Body of pancreas (tissue), 4 donors: ENCODE measurements around the gene CRYBB1. TPM values are rescaled to one million over a fixed set of nuclear protein-coding genes. Genes with fewer than 3 reads are reported as not detected.

Source experiments
- ATAC-seq: fragments of 150-250 bp; one replicate; pipeline ENCODE4 v1.9.1; 2016
- DNase-seq, 4 donors: peaks; one replicate each; pipeline ENCODE4 v3.0.0-alpha.2; 2019
- H3K27ac ChIP-seq, 4 donors: fragments of 200-600 bp; sonication (generic); 1 replicate in 3 of 4; 2 replicates in 1 of 4; pipeline versions ENCODE4 v1.5.1 to v1.6.1; 2016 to 2019; ENCODE audit warnings: mild to moderate bottlenecking in 1 of 4, mixed read lengths in 1 of 4, moderate library complexity in 1 of 4
- H3K27me3 ChIP-seq, 2 donors: fragments of 200-600 bp; sonication (generic); one replicate each; pipeline ENCODE4 v1.6.0; 2016; ENCODE audit warnings: mild to moderate bottlenecking in 1 of 2
- H3K36me3 ChIP-seq, 2 donors: fragments of 200-600 bp; sonication (generic); replicated peaks in 1 of 2; 2 replicates each; pipeline ENCODE4 v1.5.1; 2016; ENCODE audit warnings: low read depth in 2 of 2; ENCODE audit not compliant: insufficient read depth in 1 of 2
- H3K4me1 ChIP-seq: fragments of 200-600 bp; sonication (generic); one replicate; pipeline ENCODE4 v1.6.0; 2016
- H3K4me3 ChIP-seq, 2 donors: fragments of 200-600 bp; sonication (generic); 1 replicate in 1 of 2; 2 replicates in 1 of 2; pipeline ENCODE4 v1.5.1; 2016 to 2019
- H3K9me3 ChIP-seq, 3 donors: fragments of 200-600 bp; sonication (generic); 1 replicate in 2 of 3; 2 replicates in 1 of 3; pipeline ENCODE4 v1.5.1; 2016
- CTCF ChIP-seq, 7 experiments: fragments of 450-650 bp in 4 of 7; fragments of 200-600 bp in 3 of 7; sonication (generic) in 3 of 7; IDR thresholded peaks; one replicate each; pipeline ENCODE4 v1.5.1; 2016 to 2019; ENCODE audit warnings: antibody characterized with exemption in 7 of 7
- POLR2A ChIP-seq, 3 donors: fragments of 450-650 bp; IDR thresholded peaks; one replicate each; pipeline ENCODE4 v1.6.1; 2016; ENCODE audit warnings: antibody characterized with exemption in 3 of 3, mild to moderate bottlenecking in 2 of 3
- WGBS, 2 donors: methylation state at CpG; one replicate each; pipeline ENCODE4 v1.1.5; 2017; 5-methylcytosine and 5-hydroxymethylcytosine counted together
- intact Hi-C: fragments of 100-400 bp; cut with DNase I; formaldehyde crosslinking; loops from one replicate; pipeline ENCODE4 v1.15.1; 2023
- total RNA-seq, 2 donors: library from RNA; depleted of rRNA; stranded (reverse); fragments of >200 nt; gene quantifications; one replicate each; pipeline ENCODE4 v1.1.0, GENCODE V29; 2016

Gene CRYBB1
- total RNA-seq, 2 donors from 2014 or later = 0.52 TPM; not detected in 1

GRCh38 chr22:26602127-26602526 lies 15.7 kb downstream of the CRYBB1 start:
- no peak for TF ChIP-seq POLR2A (IDR thresholded peaks at IDR 0.05)
- TF ChIP-seq CTCF (IDR thresholded peaks at IDR 0.05) = no peak
- intact Hi-C loops = no loop called here
- Histone ChIP-seq H3K4me3 (no peak overlapping the region), H3K9me3 (no peaks in the 10 kb centered on the region), H3K27me3 (no peaks in the 10 kb centered on the region), H3K4me1 (peaks cover 8% of the 10 kb centered on the region), H3K36me3 (no peaks in the 10 kb centered on the region), H3K27ac (no peak overlapping the region)
- ATAC-seq (no peak), DNase-seq (no peak)
- 69 to 81% methylated on average over 4 of the region's 4 CpGs for WGBS, 2 donors

GRCh38 chr22:26601726-26602125 lies 16.1 kb downstream of the CRYBB1 start:
- intact Hi-C loops = no loop called here
- Histone ChIP-seq H3K27ac (no peak overlapping the region), H3K4me3 (no peak overlapping the region), H3K4me1 (peaks cover 8% of the 10 kb centered on the region), H3K27me3 (no peaks in the 10 kb centered on the region), H3K36me3 (no peaks in the 10 kb centered on the region), H3K9me3 (no peaks in the 10 kb centered on the region)
- TF ChIP-seq CTCF (IDR thresholded peaks at IDR 0.05) (no peak), POLR2A (IDR thresholded peaks at IDR 0.05) (no peak)
- ATAC-seq (no peak), DNase-seq (no peak)
- 86% methylated on average over 12 of the region's 12 CpGs for WGBS, 2 donors

- Histone ChIP-seq H3K36me3 (no peaks in the 10 kb centered on the region), H3K4me1 (peaks cover 8% of the 10 kb centered on the region), H3K27ac (no peak overlapping the region), H3K4me3 (no peak overlapping the region), H3K27me3 (no peaks in the 10 kb centered on the region), H3K9me3 (no peaks in the 10 kb centered on the region)
- WGBS, 2 donors = 80 to 81% methylated on average over 8 to 11 of the region's 11 CpGs
- intact Hi-C loops = no loop called here
- DNase-seq (no peak), ATAC-seq (no peak)
- TF ChIP-seq CTCF (IDR thresholded peaks at IDR 0.05) (no peak), POLR2A (IDR thresholded peaks at IDR 0.05) (no peak)
These were observed 18.3 kb downstream of the CRYBB1 start for GRCh38 chr22:26599505-26599904.

- no peaks in the 10 kb centered on the region for H3K9me3 ChIP-seq
- intact Hi-C loops = no loop called here
- ATAC-seq (no peak), DNase-seq (no peak)
- H3K4me3 ChIP-seq = no peak overlapping the region
- WGBS, 2 donors = 24 to 26% methylated on average over 4 of the region's 4 CpGs
- H3K36me3 ChIP-seq = no peaks in the 10 kb centered on the region
- H3K4me1 ChIP-seq = peaks cover 8% of the 10 kb centered on the region
- TF ChIP-seq POLR2A (IDR thresholded peaks at IDR 0.05) (no peak), CTCF (IDR thresholded peaks at IDR 0.05) (no peak)
- H3K27ac ChIP-seq = no peak overlapping the region
- no peaks in the 10 kb centered on the region for H3K27me3 ChIP-seq
These were observed 20.3 kb downstream of the CRYBB1 start for GRCh38 chr22:26597480-26597879.

GRCh38 chr22:26597026-26597425 lies 20.8 kb downstream of the CRYBB1 start:
- 74 to 76% methylated on average over 4 of the region's 4 CpGs for WGBS, 2 donors
- Histone ChIP-seq H3K27me3 (no peaks in the 10 kb centered on the region), H3K4me3 (no peak overlapping the region), H3K36me3 (no peaks in the 10 kb centered on the region), H3K27ac (no peak overlapping the region), H3K9me3 (no peaks in the 10 kb centered on the region), H3K4me1 (peaks cover 8% of the 10 kb centered on the region)
- TF ChIP-seq POLR2A (IDR thresholded peaks at IDR 0.05) = no peak
- no peak for TF ChIP-seq CTCF (IDR thresholded peaks at IDR 0.05)
- ATAC-seq (no peak), DNase-seq (no peak)
- intact Hi-C loops = no loop called here
